H54 (cell line): ENCODE results near the gene INAFM2.

Source experiments
- DNase-seq: peaks from one replicate; pipeline ENCODE4 v3.0.0; 2011; ENCODE audit warnings: low spot score, mixed read lengths; ENCODE audit not compliant: insufficient read length
- FAIRE-seq: peaks from 3 replicates; lab custom pipeline; 2011; peaks lifted over from hg19 to GRCh38; lab: Jason Lieb, UNC
- POLR2A ChIP-seq: IDR thresholded peaks from 2 replicates; pipeline ENCODE4 v1.6.1; 2011; ENCODE audit warnings: low read depth, mild to moderate bottlenecking, low read length

INAFM2 gene

DNA sequence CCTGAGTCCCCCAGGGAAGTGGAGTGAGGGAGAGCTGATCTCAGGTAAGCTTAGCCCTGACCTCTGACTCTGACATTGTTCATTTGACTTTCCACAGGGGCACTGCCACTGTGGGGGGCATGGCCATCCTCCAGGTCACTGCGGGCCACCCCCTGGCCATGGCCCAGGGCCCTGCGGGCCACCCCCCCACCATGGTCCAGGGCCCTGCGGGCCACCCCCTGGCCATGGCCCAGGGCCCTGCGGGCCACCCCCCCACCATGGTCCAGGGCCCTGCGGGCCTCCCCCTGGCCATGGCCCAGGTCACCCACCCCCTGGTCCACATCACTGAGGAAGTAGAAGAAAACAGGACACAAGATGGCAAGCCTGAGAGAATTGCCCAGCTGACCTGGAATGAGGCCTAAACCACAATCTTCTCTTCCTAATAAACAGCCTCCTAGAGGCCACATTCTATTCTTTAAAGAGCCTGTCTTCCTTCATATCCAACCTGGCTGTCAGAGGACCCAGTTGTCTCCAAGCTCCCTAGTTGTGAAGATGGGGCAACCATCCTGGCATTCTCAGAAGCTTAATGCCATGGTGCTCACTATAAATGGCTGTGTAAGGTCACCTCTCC lies 32.6 kb downstream of the INAFM2 start:
- TF ChIP-seq POLR2A = no peak
- FAIRE-seq = no peak
- no peak for DNase-seq

DNA sequence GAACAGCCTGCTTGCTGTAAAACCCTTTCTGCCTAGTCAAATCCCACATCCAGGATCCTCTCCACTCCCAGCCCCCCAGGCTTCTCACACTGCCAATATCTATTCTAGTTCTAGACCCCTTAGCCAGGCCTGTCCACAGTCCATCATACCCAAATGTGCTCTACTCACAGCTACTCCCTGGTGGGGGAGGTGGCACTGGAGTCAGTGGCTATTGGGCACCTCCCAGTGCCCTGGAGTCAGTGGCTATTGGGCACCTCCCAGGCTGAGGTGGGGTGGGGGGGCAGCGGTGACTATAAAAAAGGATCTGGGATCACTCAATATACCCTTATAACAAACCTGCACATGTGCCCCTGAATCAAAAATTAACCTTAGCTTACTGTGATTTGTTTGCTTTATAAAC lies 33.8 kb downstream of the INAFM2 start:
- no peak for DNase-seq
- no peak for FAIRE-seq
- TF ChIP-seq POLR2A = no peak

DNA sequence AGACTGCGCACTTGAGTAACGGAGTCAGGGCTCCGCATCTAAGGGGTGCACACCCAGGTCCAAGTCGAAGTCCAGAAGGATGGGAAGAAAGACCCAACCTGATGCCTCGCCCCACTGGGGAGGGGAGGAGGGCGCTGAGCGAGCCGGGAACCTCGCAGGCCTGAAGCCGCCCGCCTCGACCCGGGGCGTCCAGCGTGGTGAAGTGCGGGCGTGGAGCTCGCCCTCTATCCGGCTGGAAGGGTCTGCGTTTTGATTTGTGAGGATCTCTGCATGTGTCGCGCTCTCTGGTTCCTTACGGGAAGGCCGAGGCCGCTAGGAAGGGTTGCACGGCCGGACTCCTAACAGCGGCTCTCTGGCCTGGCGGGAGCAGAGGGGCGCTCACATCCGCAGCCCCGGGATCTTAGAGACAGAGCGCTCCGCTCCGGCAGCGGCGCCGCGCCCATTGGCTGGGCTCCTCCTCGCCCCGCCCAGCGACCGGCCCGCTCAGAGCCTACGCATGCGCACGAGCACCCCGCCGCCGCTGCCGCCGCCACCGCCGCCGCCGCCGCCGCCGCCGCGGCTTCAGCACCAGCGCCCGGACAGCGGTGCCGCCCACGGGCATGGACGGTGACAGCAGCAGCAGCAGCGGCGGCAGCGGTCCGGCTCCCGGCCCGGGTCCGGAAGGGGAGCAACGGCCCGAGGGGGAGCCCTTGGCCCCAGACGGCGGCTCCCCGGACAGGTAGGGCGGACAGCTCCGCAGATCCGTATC lies 34.4 kb downstream of the INAFM2 start, which contains the start of gene DISP2:
DISP2 (plus strand) TSS at position 497 of the 748 bp plus-strand sequence; CDS start at position 600, 103 bp downstream.
- TF ChIP-seq POLR2A = no peak
- FAIRE-seq (no peak), DNase-seq (peak; percentile 95)

DNA sequence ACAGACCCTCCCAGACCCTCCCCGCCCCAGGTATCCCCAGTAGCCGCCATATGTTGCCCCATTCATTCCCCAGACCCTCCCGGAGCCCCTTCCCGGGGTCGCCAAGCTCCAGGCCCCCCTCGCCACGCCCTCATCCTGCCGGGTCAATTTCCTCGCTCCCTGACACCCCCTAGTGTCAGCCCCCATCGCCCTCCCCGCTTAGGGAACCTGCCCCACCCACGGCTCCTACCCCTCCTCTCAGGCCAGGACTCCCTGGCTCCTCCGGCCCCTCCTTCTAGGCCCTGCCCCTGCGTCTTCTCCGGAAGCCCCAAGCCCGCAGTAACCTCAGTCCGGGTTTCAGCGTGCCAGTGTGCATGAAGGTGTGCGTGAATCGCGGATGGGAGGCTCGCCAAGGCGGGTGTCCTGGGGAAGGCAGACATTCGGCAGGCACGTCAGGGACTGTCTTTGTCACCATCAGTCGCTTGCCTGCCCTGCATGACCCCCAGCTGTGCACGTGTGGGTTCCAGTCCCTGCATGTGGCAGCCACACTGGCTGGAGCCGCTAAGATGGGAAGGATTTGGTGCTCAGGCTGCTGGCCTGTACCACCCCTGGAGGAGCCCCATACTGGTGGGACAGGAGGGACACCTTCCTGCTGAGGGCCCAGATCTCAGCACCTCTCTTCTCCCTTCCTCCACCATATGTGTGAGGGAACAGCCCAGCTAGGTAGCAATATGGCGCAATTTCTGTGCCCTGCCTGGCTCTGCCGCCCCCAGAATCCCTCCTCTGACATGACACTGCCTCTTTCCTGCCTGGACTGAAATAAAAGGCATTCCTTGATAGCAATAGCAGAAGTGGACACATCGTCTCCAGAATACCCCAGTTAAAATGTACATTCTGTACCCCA lies 35.2 kb downstream of the INAFM2 start:
- no peak for TF ChIP-seq POLR2A
- DNase-seq = no peak
- no peak for FAIRE-seq

DNA sequence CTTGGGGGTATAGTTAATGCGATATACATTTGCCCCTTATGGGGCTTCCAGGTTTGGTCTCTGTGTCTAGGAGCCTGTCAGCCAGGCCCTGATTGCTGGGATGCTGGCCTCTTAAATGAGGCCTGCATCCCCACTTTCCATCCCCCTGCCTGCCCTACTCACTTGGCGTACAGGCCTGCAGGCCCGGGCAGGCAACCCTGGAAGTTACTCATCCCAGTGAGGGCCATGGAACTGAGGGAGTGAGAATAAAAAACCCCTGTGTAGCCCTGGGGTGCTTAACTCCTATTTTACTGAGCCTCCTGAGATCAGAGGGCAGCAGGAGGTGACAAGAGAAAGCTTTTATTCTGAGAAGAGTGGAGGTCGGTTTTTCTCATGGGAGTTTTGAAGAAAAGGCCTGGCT lies 36.5 kb downstream of the INAFM2 start:
- TF ChIP-seq POLR2A = no peak
- FAIRE-seq (no peak), DNase-seq (no peak)

DNA sequence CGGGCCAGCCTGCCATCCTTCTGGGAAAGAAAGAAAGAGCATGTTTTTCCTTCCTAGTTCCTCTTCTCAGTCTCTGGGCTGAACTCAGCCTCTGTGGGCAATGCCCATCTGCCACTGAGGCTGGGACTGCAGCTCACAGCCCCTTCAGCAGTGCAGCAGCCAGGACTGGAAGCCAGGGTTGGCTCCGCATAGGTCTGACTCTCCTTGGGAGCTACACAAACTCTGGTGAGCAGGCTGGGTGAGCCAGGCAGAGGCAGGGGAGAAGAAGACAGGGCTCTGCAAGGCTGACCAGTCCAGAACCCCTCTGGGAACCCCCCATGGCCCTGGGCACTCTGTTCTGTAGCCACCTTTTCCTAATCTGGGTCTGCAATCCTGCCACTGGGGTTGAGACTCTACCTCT lies 38.1 kb downstream of the INAFM2 start:
- FAIRE-seq = no peak
- no peak for DNase-seq
- TF ChIP-seq POLR2A = no peak

DNA sequence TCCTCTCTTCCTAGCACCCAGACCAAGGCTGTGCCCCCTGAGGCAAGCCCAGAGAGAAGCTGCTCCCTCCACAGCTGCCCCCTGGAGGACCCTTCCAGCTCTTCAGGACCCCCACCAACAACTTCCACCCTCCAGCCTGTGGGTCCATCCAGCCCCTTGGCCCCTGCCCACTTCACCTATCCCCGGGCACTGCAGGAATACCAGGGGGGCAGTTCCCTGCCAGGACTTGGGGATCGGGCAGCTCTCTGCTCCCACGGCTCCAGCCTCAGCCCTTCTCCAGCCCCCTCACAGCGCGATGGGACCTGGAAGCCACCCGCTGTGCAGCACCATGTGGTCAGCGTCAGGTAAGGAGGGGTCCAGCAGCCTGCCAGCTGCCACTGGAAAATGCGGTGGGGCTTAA lies 40.1 kb downstream of the INAFM2 start:
- no peak for TF ChIP-seq POLR2A
- DNase-seq = no peak
- no peak for FAIRE-seq

DNA sequence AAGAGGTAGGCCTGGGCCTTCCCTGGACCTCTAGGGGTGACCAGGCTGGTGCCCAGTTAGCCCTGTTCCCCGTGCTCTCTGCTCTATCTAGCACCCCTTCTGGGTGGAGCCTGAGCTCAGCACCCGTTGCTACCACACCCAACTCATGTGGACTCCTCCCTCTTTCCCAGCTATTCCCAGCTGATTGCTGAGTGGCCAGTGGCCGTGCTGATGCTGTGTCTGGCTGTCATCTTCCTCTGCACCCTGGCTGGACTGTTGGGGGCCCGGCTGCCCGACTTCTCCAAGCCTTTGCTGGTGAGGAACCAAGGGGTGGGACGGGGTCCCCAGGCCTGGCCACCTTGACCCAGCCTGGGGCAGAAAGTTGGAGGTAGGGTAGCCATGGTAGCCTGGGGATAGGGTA lies 40.8 kb downstream of the INAFM2 start:
- no peak for FAIRE-seq
- no peak for TF ChIP-seq POLR2A

DNA sequence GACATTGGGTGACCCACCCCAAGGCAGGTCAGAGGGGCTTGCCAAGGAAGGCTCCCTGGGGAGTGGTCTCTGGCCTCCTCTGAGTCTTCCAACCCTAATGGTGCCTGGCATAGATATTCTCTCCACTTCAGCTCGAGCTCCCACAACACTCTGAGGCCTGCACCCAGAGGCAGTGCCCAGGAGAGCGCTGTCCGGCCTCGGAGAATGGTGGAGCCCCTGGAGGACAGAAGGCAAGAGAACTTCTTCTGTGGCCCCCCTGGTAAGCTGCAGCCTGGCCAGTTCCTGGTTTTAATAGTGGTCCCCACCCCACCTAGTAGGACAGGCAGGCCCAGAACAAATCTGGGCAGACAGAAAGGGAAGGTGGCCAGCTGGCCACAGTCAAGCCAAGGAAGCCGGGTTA lies 41.5 kb downstream of the INAFM2 start:
- FAIRE-seq (no peak), DNase-seq (no peak)
- no peak for TF ChIP-seq POLR2A

More for the DNA sequence above, 40.8 kb downstream of the INAFM2 start:
- DNase-seq = peak; percentile 68

DNA sequence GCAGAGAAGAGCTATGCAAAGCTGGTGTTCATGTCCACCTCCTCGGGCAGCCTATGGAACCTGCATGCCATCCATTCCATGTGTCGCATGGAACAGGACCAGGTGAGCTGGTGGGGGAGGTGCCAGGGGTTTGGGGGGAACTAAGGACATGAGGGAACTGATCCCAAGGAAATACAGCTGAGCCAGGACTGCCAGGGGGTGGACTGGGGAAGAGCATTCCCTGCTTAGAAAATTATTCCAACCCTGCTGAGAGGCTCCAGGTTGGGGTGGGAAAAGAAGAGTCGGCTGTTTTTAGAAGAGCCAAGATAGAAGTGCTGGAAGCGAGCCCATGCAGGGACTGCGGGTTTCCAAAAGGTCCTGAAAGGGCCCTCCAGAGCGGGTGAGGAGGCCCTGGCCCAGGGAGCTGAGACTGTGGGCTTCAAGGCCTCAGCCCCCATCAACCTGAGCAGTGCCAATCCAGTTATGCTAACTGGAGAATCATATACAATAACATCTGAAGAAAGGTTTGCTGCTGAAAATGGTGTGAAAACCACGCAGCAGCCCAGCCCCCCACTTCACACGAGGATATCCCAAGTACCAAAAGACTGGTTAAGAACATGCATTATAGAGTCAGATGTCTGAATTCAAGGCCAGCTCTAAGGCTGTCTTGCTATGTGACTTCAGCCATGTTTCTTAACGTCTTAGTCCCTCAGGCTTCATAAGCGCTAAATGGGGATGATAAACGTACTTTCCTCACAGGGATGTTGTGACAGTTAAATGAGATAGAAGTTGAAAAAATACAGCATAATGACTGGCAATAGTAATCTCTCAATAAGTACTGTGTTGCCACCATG lies 42.3 kb downstream of the INAFM2 start:
- FAIRE-seq = no peak
- TF ChIP-seq POLR2A = no peak
- no peak for DNase-seq

DNA sequence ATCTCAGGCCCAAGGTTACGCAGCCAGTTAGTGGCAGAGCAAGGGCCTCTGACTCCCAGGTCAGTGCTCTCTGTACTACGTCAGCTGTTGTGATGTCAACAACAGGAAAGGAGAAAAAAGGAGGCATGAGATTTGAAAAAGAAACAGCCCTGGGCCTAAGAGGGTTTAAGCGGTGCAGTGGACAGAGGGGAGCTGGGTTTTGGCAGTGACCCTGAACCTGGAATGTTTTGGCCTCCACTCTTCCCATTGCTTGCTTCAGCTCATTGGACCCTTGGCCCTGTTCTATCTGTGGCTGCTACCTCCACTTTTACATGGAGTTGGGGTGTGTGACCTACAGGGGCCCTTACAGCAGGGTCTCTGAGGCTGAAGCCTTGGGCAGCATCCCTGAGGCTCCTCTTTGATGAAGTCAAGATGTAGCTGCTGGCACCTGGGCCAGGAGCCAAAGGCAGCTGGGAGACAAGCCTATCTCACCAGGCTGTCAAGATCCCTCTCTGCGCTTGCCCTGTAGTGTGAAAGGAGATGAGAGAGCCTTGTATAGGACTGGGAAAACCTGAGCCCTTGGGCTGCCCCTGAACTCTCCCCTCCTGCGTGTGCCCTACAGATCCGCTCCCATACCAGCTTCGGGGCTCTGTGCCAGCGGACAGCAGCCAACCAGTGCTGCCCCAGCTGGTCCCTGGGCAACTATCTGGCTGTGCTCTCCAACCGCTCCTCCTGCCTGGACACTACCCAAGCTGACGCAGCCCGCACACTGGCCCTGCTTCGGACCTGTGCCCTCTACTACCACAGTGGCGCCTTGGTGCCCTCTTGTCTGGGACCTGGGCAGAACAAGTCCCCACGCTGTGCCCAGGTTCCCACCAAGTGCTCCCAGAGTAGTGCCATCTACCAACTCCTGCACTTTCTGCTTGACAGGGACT lies 43.2 kb downstream of the INAFM2 start:
- FAIRE-seq = no peak
- DNase-seq = no peak
- no peak for TF ChIP-seq POLR2A

DNA sequence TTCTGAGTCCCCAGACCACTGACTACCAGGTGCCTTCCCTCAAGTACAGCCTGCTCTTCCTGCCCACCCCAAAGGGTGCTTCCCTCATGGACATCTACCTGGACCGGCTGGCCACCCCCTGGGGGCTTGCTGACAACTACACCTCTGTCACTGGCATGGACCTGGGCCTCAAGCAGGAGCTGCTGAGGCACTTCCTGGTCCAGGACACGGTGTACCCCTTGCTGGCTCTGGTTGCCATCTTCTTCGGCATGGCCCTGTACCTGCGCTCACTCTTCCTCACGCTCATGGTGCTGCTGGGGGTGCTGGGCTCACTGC lies 43.8 kb downstream of the INAFM2 start:
- FAIRE-seq (no peak), DNase-seq (no peak)
- no peak for TF ChIP-seq POLR2A
